Stimulated activated naive CD8-positive, alpha-beta T cell treated with anti-CD3 and anti-CD28 coated beads, Interleukin-15, amount 100 ng/mL, for 72 hours (primary cell): ENCODE results near the gene SLAMF6.

ENCODE experiments used
- ATAC-seq: fragments of 150-1000 bp; cut with Tn5 transposase; 2 replicates; pipeline ENCODE4 v1.10.0; 2021; ENCODE audit warnings: mild to moderate bottlenecking, moderate library complexity
- DNase-seq, 2 donors: peaks; one replicate each; pipeline ENCODE4 v3.0.0; 2021 to 2022
- H3K27ac Mint-ChIP-seq, 2 donors: one replicate each; pipeline ENCODE4 v1.8.0; 2022; ENCODE audit warnings: mild to moderate bottlenecking in 2 of 2, mixed read lengths in 2 of 2, moderate library complexity in 2 of 2
- H3K27me3 Mint-ChIP-seq: one replicate; pipeline ENCODE4 v1.8.0; 2022; ENCODE audit warnings: mixed read lengths
- H3K4me1 Mint-ChIP-seq: one replicate; pipeline ENCODE4 v1.8.0; 2022; ENCODE audit warnings: mild to moderate bottlenecking, mixed read lengths
- H3K4me3 Mint-ChIP-seq, 2 donors: one replicate each; pipeline ENCODE4 v1.8.0; 2022; ENCODE audit warnings: mild to moderate bottlenecking in 2 of 2, mixed read lengths in 2 of 2, moderate library complexity in 1 of 2
- H3K9me3 Mint-ChIP-seq, 2 donors: one replicate each; pipeline ENCODE4 v1.8.0; 2022; ENCODE audit warnings: mixed read lengths in 2 of 2

SLAMF6 gene

GRCh38 chr1:160451119-160451858 is 71.8 kb downstream of the SLAMF6 start:
- no peaks in the 10 kb centered on the region for H3K27me3 Mint-ChIP-seq
- DNase-seq, result no peak
- H3K27ac Mint-ChIP-seq, result peak overlapping the region; percentile 55 to 97
- H3K9me3 Mint-ChIP-seq, result peaks cover 0 to 4% of the 10 kb centered on the region in 2 donors
- peaks cover 77% of the 10 kb centered on the region for H3K4me1 Mint-ChIP-seq
- H3K4me3 Mint-ChIP-seq, result peak overlapping the region; percentile 63 to 66
- ATAC-seq, result no peak

GRCh38 chr1:160449494-160449893 is 73.6 kb downstream of the SLAMF6 start:
- DNase-seq (no peak), ATAC-seq (no peak)
- Mint-ChIP-seq H3K27ac (no peak overlapping the region), H3K9me3 (peaks cover 0 to 4% of the 10 kb centered on the region in 2 donors), H3K27me3 (no peaks in the 10 kb centered on the region), H3K4me1 (peaks cover 66% of the 10 kb centered on the region), H3K4me3 (no peak overlapping the region)

- no peak for DNase-seq
These were observed 76.0 kb downstream of the SLAMF6 start for GRCh38 chr1:160446945-160447600.

GRCh38 chr1:160439718-160440117 is 83.3 kb downstream of the SLAMF6 start:
- no peak overlapping the region for H3K4me3 Mint-ChIP-seq
- H3K4me1 Mint-ChIP-seq, result peaks cover 36% of the 10 kb centered on the region
- H3K9me3 Mint-ChIP-seq, result peaks cover 15% of the 10 kb centered on the region in 2 donors
- ATAC-seq, result no peak
- no peak for DNase-seq
- H3K27ac Mint-ChIP-seq, result no peak overlapping the region
- H3K27me3 Mint-ChIP-seq, result no peaks in the 10 kb centered on the region

More at GRCh38 chr1:160446945-160447600, 76.0 kb downstream of the SLAMF6 start:
- ATAC-seq, result no peak
- peak overlapping the region in 1 of 2 donors; percentile 6 for H3K27ac Mint-ChIP-seq
- no peaks in the 10 kb centered on the region for H3K27me3 Mint-ChIP-seq
- H3K4me1 Mint-ChIP-seq, result peaks cover 60% of the 10 kb centered on the region
- peak overlapping the region; percentile 7 to 13 for H3K4me3 Mint-ChIP-seq
- H3K9me3 Mint-ChIP-seq, result peaks cover 0 to 4% of the 10 kb centered on the region in 2 donors

GRCh38 chr1:160438935-160439334 is 84.1 kb downstream of the SLAMF6 start:
- Mint-ChIP-seq H3K9me3 (peaks cover 22 to 23% of the 10 kb centered on the region in 2 donors), H3K27ac (peak overlapping the region in 1 of 2 donors; percentile 99), H3K4me3 (peak overlapping the region in 1 of 2 donors; percentile 87), H3K27me3 (no peaks in the 10 kb centered on the region), H3K4me1 (peaks cover 32% of the 10 kb centered on the region)
- ATAC-seq (no peak), DNase-seq (no peak)

GRCh38 chr1:160438317-160438918 is 84.6 kb downstream of the SLAMF6 start:
- no peak for ATAC-seq
- Mint-ChIP-seq H3K4me3 (peak overlapping the region; percentile 68 to 87), H3K27me3 (no peaks in the 10 kb centered on the region), H3K9me3 (peaks cover 28% of the 10 kb centered on the region in 2 donors), H3K27ac (peak overlapping the region; percentile 96 to 99), H3K4me1 (peaks cover 30% of the 10 kb centered on the region)
- no peak for DNase-seq

- peak; percentile 96 for ATAC-seq
- H3K4me1 Mint-ChIP-seq, result peaks cover 34% of the 10 kb centered on the region
These were observed 85.4 kb downstream of the SLAMF6 start for GRCh38 chr1:160437432-160438316.

GRCh38 chr1:160436966-160437365 is 86.1 kb downstream of the SLAMF6 start:
- ATAC-seq, result no peak
- no peaks in the 10 kb centered on the region for H3K27me3 Mint-ChIP-seq
- H3K27ac Mint-ChIP-seq, result peak overlapping the region; percentile 65 to 85
- H3K4me3 Mint-ChIP-seq, result peak overlapping the region; percentile 38 to 87
- DNase-seq, result no peak
- peaks cover 41% of the 10 kb centered on the region for H3K4me1 Mint-ChIP-seq
- H3K9me3 Mint-ChIP-seq, result peaks cover 32 to 35% of the 10 kb centered on the region in 2 donors

More at GRCh38 chr1:160437432-160438316, 85.4 kb downstream of the SLAMF6 start:
- peak overlapping the region; percentile 96 to 99 for H3K27ac Mint-ChIP-seq
- DNase-seq, result peak; percentile 38 to 54
- H3K9me3 Mint-ChIP-seq, result peaks cover 32 to 35% of the 10 kb centered on the region in 2 donors
- H3K4me3 Mint-ChIP-seq, result peak overlapping the region; percentile 68 to 87
- H3K27me3 Mint-ChIP-seq, result no peaks in the 10 kb centered on the region
